ENCODE measurements around the gene SPINK7. TPM values are rescaled to one million over a fixed set of nuclear protein-coding genes. Genes with fewer than 3 reads are reported as not detected.
"Not testable (repeated sequence)": the region's sequence is repeated elsewhere in the genome, so short reads cannot be mapped to it uniquely, and the experiment has no call there.

SPINK7 gene
- total RNA-seq, 1 experiment from 2014 or later = not detected

GRCh38 chr5:148268566-148268965 lies 43.7 kb upstream of the SPINK7 start, which contains the start of gene SPINK13 (continued):
- no peak for TF ChIP-seq ZFX (IDR thresholded peaks at IDR 0.05)

GRCh38 chr5:148275129-148275528 lies 37.1 kb upstream of the SPINK7 start:
- H3K27ac ChIP-seq (ENCODE audit: low read depth, low read length); BruUV-seq (replicated peaks); H3K4me3 ChIP-seq (replicated peaks in 1 of 2; ENCODE audit: low read depth in 1 of 2, low read length in 2 of 2); H3K27me3 ChIP-seq (ENCODE audit: insufficient read depth, low read length); H3K4me1 ChIP-seq (ENCODE audit: control insufficient read depth in 1 of 2, insufficient read depth in 2 of 2, low read length in 2 of 2); H3K9me3 ChIP-seq (ENCODE audit: control insufficient read depth in 1 of 2, insufficient read depth in 1 of 2, low read depth in 1 of 2, low read length in 2 of 2); H4K20me1 ChIP-seq (ENCODE audit: insufficient read depth); H3K9me2 ChIP-seq (ENCODE audit: insufficient read depth); H3K36me3 ChIP-seq (ENCODE audit: control insufficient read depth in 1 of 2, insufficient read depth in 2 of 2, low read length in 2 of 2); POLR2A ChIA-PET; H3K79me2 ChIP-seq (ENCODE audit: insufficient read depth, low read length); H2AFZ ChIP-seq (ENCODE audit: low read depth, low read length, poor library complexity, severe bottlenecking); H3K4me2 ChIP-seq (ENCODE audit: low read length); intact Hi-C loops (cut with micrococcal nuclease); RAD21 ChIA-PET (ENCODE audit: low non-redundant PET in 1 of 2, low total read pairs in 2 of 2, uncharacterized antibody in 2 of 2, unreplicated experiment in 2 of 2); ATAC-seq; DNase-seq (ENCODE audit: low read depth, low spot score); CTCF ChIA-PET; H3K9ac ChIP-seq (ENCODE audit: low read length): not testable (repeated sequence)

GRCh38 chr5:148280893-148281292 lies 31.3 kb upstream of the SPINK7 start:
- H3K79me2 ChIP-seq (ENCODE audit: insufficient read depth, low read length) = not testable (repeated sequence)

GRCh38 chr5:148281336-148281735 lies 30.9 kb upstream of the SPINK7 start:
- H3K4me2 ChIP-seq (ENCODE audit: low read length); H4K20me1 ChIP-seq (ENCODE audit: insufficient read depth); DNase-seq (ENCODE audit: low read depth, low spot score); RAD21 ChIA-PET (ENCODE audit: low non-redundant PET in 1 of 2, low total read pairs in 2 of 2, uncharacterized antibody in 2 of 2, unreplicated experiment in 2 of 2); H3K4me1 ChIP-seq (ENCODE audit: control insufficient read depth in 1 of 2, insufficient read depth in 2 of 2, low read length in 2 of 2); ATAC-seq; H3K9me2 ChIP-seq (ENCODE audit: insufficient read depth); BruUV-seq (replicated peaks); H3K9me3 ChIP-seq (ENCODE audit: control insufficient read depth in 1 of 2, insufficient read depth in 1 of 2, low read depth in 1 of 2, low read length in 2 of 2); H3K4me3 ChIP-seq (replicated peaks in 1 of 2; ENCODE audit: low read depth in 1 of 2, low read length in 2 of 2); intact Hi-C loops (cut with micrococcal nuclease); H3K36me3 ChIP-seq (ENCODE audit: control insufficient read depth in 1 of 2, insufficient read depth in 2 of 2, low read length in 2 of 2); H3K79me2 ChIP-seq (ENCODE audit: insufficient read depth, low read length); H3K27ac ChIP-seq (ENCODE audit: low read depth, low read length); H2AFZ ChIP-seq (ENCODE audit: low read depth, low read length, poor library complexity, severe bottlenecking); H3K9ac ChIP-seq (ENCODE audit: low read length); POLR2A ChIA-PET: not testable (repeated sequence)
- H3K27me3 ChIP-seq (ENCODE audit: insufficient read depth, low read length) = peaks cover 12% of the 10 kb centered on the region; the same call in 1 of the 2 replicates
- CTCF ChIA-PET = interaction anchor here (1.6 kb wide), 1 partner anchor 16 kb away, joined by 3 read pairs; no protein-coding TSS in a partner anchor

More at GRCh38 chr5:148280893-148281292, 31.3 kb upstream of the SPINK7 start:
- H2AFZ ChIP-seq (ENCODE audit: low read depth, low read length, poor library complexity, severe bottlenecking); RAD21 ChIA-PET (ENCODE audit: low non-redundant PET in 1 of 2, low total read pairs in 2 of 2, uncharacterized antibody in 2 of 2, unreplicated experiment in 2 of 2); H3K4me2 ChIP-seq (ENCODE audit: low read length); DNase-seq (ENCODE audit: low read depth, low spot score); intact Hi-C loops (cut with micrococcal nuclease); H3K9me3 ChIP-seq (ENCODE audit: control insufficient read depth in 1 of 2, insufficient read depth in 1 of 2, low read depth in 1 of 2, low read length in 2 of 2); POLR2A ChIA-PET; H3K4me1 ChIP-seq (ENCODE audit: control insufficient read depth in 1 of 2, insufficient read depth in 2 of 2, low read length in 2 of 2); H3K36me3 ChIP-seq (ENCODE audit: control insufficient read depth in 1 of 2, insufficient read depth in 2 of 2, low read length in 2 of 2); BruUV-seq (replicated peaks); H3K4me3 ChIP-seq (replicated peaks in 1 of 2; ENCODE audit: low read depth in 1 of 2, low read length in 2 of 2); H4K20me1 ChIP-seq (ENCODE audit: insufficient read depth); H3K9ac ChIP-seq (ENCODE audit: low read length); ATAC-seq; H3K9me2 ChIP-seq (ENCODE audit: insufficient read depth); H3K27ac ChIP-seq (ENCODE audit: low read depth, low read length): not testable (repeated sequence)
- H3K27me3 ChIP-seq (ENCODE audit: insufficient read depth, low read length) = peaks cover 12% of the 10 kb centered on the region; the same call in 1 of the 2 replicates
- CTCF ChIA-PET = interaction anchor here (1.6 kb wide), 1 partner anchor 15 kb away, joined by 3 read pairs; no protein-coding TSS in a partner anchor
